Keratinocyte (primary cell): ENCODE data around the gene TBC1D7.

Source experiments
- EZH2 ChIP-seq: IDR thresholded peaks from one replicate; pipeline ENCODE4 v1.6.1; 2012; ENCODE audit warnings: inconsistent platforms, mild to moderate bottlenecking, low read length, moderate library complexity
- TF ChIP-seq, protein P1 (sequence below), 3 experiments: IDR thresholded peaks in 1 of 3; conservative IDR thresholded peaks in 1 of 3; optimal IDR thresholded peaks in 1 of 3; 2 replicates in 2 of 3; 3 replicates in 1 of 3; pipeline versions ENCODE3 to v1.5.1; 2011; ENCODE audit warnings: low read length in 3 of 3, mild to moderate bottlenecking in 3 of 3, moderate library complexity in 2 of 3, control low read depth in 1 of 3, inconsistent platforms in 1 of 3; ENCODE audit not compliant: insufficient read depth in 2 of 3; ENCODE audit errors: extremely low read depth in 1 of 3

DNA sequence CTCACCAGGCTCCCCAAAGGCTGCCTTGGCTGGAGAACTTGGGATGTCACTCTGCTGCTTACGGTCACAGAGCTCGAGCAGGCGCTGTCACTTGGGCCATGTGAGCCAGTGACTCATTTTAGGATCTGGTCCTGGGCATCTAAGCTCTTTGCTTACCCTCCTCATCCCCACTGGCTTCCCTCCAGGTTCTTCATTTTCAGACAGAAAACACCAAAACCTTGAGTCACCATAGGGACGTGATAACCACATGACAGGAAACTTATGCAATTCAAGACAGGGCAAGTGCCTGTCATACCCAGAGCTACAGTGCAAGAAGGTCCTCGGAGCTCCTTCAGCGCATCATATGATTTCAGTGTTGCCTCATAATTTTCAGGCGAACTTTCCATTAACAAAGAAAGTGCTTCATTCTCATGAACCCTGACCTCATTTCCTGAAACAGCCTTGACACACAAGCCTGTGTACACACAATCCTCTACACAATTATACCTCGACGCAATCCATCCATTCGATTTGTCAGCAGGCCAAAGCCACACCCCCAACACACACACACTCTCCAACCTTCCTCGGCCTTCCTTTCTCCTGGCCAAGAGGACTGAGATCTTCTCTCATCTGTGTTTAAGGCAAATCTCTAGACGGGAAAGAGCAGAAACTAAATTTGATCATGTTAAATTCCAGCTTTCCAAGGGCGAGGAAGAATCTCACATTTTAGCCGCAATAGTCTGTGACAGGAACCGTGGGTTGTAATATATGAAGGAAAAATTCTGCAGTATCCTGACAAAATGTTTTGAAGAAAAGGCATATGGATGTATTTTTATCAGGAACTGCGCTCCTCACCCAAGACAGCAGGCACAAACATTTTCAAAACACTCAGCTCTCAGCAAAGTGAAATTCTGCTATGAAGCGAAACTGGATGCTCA, 25.3 kb downstream of the TBC1D7 start:
- no peak for TF ChIP-seq EZH2
- TF ChIP-seq, protein P1, sequence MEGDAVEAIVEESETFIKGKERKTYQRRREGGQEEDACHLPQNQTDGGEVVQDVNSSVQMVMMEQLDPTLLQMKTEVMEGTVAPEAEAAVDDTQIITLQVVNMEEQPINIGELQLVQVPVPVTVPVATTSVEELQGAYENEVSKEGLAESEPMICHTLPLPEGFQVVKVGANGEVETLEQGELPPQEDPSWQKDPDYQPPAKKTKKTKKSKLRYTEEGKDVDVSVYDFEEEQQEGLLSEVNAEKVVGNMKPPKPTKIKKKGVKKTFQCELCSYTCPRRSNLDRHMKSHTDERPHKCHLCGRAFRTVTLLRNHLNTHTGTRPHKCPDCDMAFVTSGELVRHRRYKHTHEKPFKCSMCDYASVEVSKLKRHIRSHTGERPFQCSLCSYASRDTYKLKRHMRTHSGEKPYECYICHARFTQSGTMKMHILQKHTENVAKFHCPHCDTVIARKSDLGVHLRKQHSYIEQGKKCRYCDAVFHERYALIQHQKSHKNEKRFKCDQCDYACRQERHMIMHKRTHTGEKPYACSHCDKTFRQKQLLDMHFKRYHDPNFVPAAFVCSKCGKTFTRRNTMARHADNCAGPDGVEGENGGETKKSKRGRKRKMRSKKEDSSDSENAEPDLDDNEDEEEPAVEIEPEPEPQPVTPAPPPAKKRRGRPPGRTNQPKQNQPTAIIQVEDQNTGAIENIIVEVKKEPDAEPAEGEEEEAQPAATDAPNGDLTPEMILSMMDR (optimal IDR thresholded peaks at IDR 0.05 in 1 of 3, IDR thresholded peaks at IDR 0.05 in 1 of 3, conservative IDR thresholded peaks at IDR 0.05 in 1 of 3; ENCODE audit: extremely low read depth in 1 of 3, insufficient read depth in 2 of 3, low read length in 3 of 3), result no peak
